WTC11 (cell line): ENCODE measurements around the gene EHD3.

Experiments
- CBFB ChIP-seq: sonication (generic); formaldehyde crosslinking; IDR thresholded peaks from 2 replicates; pipeline ENCODE4 v1.8.1; 2022; ENCODE audit warnings: mild to moderate bottlenecking, low read depth, missing genetic modification reagents
- NR3C1 ChIP-seq: sonication (generic); formaldehyde crosslinking; conservative IDR thresholded peaks from 2 replicates; pipeline ENCODE4 v1.8.1; 2023; ENCODE audit warnings: low read depth, mild to moderate bottlenecking, missing genetic modification reagents
- TF ChIP-seq, protein P1 (sequence below): fragments of 200-600 bp; IDR thresholded peaks from 2 replicates; pipeline ENCODE4 v1.8.0; 2022; ENCODE audit warnings: antibody characterized with exemption
- TF ChIP-seq, protein P2 (sequence below): sonication (generic); formaldehyde crosslinking; IDR thresholded peaks from 2 replicates; pipeline ENCODE4 v1.8.0; 2022; ENCODE audit warnings: mild to moderate bottlenecking, missing genetic modification reagents

DNA sequence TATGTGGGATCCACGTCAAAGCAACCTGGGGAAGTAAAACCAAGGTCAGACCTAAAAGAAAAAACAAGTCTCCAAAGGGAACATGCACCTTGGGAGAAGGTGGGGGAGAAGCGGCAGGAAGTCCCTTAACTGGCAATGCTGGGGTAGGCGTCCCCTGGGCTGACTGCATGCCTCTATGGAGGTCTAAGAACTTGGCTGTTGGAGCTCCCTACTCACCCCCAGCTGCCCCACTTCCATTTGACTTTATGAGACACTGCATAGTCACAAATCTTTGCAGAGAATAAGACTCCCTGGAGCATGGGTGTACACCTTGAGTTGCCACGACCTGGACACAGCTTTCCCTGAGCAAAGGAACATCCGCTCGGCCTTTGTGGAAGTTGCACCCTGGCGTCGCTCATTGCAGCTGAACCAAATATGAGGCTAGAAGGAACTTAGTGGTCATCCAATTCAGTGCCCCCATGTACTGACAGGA lies 19.5 kb upstream of the EHD3 start:
- TF ChIP-seq, protein P1, sequence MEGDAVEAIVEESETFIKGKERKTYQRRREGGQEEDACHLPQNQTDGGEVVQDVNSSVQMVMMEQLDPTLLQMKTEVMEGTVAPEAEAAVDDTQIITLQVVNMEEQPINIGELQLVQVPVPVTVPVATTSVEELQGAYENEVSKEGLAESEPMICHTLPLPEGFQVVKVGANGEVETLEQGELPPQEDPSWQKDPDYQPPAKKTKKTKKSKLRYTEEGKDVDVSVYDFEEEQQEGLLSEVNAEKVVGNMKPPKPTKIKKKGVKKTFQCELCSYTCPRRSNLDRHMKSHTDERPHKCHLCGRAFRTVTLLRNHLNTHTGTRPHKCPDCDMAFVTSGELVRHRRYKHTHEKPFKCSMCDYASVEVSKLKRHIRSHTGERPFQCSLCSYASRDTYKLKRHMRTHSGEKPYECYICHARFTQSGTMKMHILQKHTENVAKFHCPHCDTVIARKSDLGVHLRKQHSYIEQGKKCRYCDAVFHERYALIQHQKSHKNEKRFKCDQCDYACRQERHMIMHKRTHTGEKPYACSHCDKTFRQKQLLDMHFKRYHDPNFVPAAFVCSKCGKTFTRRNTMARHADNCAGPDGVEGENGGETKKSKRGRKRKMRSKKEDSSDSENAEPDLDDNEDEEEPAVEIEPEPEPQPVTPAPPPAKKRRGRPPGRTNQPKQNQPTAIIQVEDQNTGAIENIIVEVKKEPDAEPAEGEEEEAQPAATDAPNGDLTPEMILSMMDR = no peak
- TF ChIP-seq, protein P2, sequence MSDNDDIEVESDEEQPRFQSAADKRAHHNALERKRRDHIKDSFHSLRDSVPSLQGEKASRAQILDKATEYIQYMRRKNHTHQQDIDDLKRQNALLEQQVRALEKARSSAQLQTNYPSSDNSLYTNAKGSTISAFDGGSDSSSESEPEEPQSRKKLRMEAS (CRISPR knock-in tag) = no peak
- TF ChIP-seq NR3C1 (CRISPR knock-in tag) = no peak
- TF ChIP-seq CBFB (CRISPR knock-in tag) = no peak
